Stimulated activated CD4-positive, alpha-beta T cell treated with anti-CD3 and anti-CD28 coated beads, TNF-alpha, amount 100 ng/mL, for 24 hours (primary cell): ENCODE measurements around the gene OR9A2.
"Not testable (repeated sequence)": the region's sequence is repeated elsewhere in the genome, so short reads cannot be mapped to it uniquely, and the experiment has no call there.

Experiments
- DNase-seq, 3 experiments: peaks; one replicate each; pipeline ENCODE4 v3.0.0-alpha.2; 2020; ENCODE audit warnings: low read depth in 3 of 3

Gene OR9A2

GRCh38 chr7:143018931-143019330 is 8.0 kb downstream of the OR9A2 start:
- DNase-seq = no peak

DNA sequence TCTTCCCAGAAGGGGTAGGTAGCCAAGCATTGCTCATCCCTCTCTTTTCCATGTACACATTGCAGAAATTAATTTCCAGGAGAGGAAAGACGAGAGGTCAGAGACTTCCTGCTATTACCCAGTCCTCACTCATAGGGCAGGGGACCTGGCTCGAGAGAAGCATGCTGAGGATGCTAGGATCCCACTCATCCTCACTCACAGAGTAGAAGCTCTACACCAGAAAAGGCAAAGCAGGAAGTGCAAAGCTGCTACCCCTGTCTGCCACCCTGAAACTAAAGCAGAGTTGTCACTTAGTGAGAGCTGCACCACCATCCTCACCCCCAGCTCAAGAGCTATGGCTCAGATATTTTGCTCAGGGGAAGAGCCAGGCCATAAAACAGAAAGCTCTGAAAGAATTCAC is 9.9 kb downstream of the OR9A2 start:
- no peak for DNase-seq

GRCh38 chr7:143015926-143016490 is 10.9 kb downstream of the OR9A2 start:
- DNase-seq = no peak

GRCh38 chr7:143015084-143015483 is 11.8 kb downstream of the OR9A2 start:
- DNase-seq = no peak

- no peak for DNase-seq
These were observed 13.0 kb downstream of the OR9A2 start for GRCh38 chr7:143013893-143014292.

- DNase-seq = no peak
These were observed 13.5 kb downstream of the OR9A2 start for GRCh38 chr7:143013473-143013872.

- no peak for DNase-seq
These were observed 14.5 kb downstream of the OR9A2 start for GRCh38 chr7:143012409-143012808.

GRCh38 chr7:143012001-143012400 is 14.9 kb downstream of the OR9A2 start:
- DNase-seq = no peak

GRCh38 chr7:143008007-143008901 is 18.7 kb downstream of the OR9A2 start:
- peak; percentile 66 to 82 (median 77) for DNase-seq

GRCh38 chr7:143005632-143006260 is 21.2 kb downstream of the OR9A2 start:
- no peak for DNase-seq

- peak in 2 of 3 experiments; percentile 8 to 17 for DNase-seq
These were observed 23.4 kb downstream of the OR9A2 start for GRCh38 chr7:143003393-143004051.

DNA sequence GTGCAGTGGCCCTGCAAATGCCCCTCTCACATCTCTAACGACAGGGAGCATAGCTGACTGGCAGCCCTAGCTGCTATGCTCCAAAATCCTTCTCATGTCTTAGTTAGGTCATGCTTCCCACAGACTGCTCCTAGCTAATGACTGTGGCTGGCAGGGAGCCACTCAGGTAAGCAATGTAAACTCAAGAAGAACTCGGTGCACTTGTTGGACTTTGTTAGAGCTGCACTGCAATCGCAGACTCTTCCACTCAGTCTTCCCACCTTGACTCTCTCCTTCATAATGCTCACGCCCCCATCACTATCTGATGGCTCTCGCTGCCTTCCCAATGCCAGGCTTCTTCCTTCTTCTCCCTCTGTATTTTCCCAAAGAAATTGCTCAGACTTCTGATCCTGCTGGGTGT is 24.0 kb downstream of the OR9A2 start:
- DNase-seq = no peak

DNA sequence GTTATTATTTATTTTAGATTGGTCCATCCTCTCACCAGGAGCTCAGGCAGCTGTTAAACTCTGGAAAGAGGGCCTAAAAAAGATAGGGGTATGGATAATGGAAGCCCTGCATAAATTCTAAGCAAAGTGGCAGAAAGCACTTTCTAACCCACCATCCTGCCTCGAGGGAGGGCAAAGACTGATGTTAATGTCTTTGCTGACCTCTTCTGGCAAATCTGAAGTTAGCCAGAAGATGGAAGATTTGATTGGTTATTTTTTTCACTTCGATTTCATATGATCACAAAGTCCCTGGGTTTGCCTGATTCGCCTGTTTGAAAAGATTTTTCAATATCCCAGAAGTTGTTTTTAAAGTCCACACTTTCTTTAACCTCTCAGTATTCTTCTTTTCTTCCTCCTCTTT is 24.8 kb downstream of the OR9A2 start:
- no peak for DNase-seq

- DNase-seq = no peak
These were observed 26.3 kb downstream of the OR9A2 start for GRCh38 chr7:143000648-143001047.

GRCh38 chr7:142999793-143000192 is 27.1 kb downstream of the OR9A2 start:
- no peak for DNase-seq

DNA sequence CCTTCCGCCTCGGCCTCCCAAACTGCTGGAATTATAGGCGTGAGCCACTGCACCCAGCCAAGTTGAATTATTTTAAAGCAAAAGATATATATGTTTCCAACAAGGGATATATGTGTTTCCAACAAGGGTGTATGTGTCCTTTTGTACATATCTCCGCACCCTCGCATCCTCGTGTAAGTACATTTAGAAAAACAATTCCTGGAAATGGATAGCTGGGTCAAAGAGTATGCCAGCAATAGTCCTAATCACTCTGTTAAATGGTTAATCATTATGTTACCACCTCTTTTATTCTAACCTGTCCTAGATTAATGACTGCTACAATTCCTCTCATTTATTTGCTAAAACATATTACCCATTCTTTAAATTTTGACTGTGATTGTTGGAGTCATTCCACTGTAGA is 28.0 kb downstream of the OR9A2 start:
- no peak for DNase-seq

GRCh38 chr7:142997456-142997989 is 29.4 kb downstream of the OR9A2 start:
- DNase-seq = no peak

GRCh38 chr7:142992427-142992826 is 34.5 kb downstream of the OR9A2 start:
- no peak for DNase-seq

DNA sequence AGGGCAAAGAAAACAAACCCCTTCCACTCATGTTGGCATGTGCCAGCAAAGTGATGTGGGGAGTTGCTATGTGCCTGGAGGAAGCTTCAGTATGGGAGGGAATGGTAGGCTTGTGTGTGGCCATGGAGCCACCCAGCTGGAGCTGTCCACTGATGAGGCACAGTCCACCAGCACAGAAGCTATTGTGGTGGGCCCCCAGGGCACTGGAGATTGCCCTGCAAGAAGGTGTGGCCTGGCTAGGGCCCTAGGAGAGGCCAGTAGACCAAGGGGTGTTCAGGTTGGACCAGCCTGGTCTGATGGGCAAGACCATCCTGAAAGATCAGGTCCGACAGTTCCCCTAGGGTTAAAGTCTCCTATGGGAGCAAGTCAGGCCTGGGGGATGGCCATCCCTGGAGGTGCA is 42.6 kb downstream of the OR9A2 start:
- no peak for DNase-seq

DNA sequence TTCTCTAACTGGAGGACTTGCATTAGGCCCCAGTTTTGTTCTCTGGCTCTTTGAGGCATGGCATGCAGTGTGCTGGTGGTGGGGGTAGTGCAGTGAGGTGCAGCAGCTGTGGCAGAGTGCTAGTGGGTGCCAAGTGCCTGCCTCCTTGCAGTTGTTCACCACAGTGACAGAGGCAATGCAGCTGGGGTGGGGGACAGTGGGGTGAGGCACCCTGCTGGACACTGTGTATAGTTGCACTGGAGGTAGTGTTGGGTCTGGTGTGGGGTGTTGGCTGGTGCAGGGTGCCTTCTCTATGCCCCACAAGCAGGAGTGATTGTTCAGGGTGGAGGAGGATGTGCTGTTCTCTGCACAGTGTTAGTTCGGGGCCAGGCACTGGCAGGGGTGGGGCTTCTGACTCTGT is 43.1 kb downstream of the OR9A2 start:
- no peak for DNase-seq

- not testable (repeated sequence) for DNase-seq
These were observed 48.5 kb downstream of the OR9A2 start for GRCh38 chr7:142978402-142978801.
